GM23248 (cell line): ENCODE results near the gene LKAAEAR1.

Experiments
- EZH2 ChIP-seq: fragments of 200-600 bp; sonication (generic); IDR thresholded peaks from 2 replicates; pipeline ENCODE4 v1.6.1; 2018; ENCODE audit warnings: antibody characterized with exemption, mild to moderate bottlenecking; ENCODE audit not compliant: insufficient read depth, poor library complexity, severe bottlenecking
- EZH2phosphoT487 ChIP-seq: fragments of 200-600 bp; sonication (generic); IDR thresholded peaks from 2 replicates; pipeline ENCODE4 v1.6.1; 2018; ENCODE audit warnings: antibody characterized with exemption, moderate library complexity, mild to moderate bottlenecking, low read depth; ENCODE audit not compliant: insufficient read depth

DNA sequence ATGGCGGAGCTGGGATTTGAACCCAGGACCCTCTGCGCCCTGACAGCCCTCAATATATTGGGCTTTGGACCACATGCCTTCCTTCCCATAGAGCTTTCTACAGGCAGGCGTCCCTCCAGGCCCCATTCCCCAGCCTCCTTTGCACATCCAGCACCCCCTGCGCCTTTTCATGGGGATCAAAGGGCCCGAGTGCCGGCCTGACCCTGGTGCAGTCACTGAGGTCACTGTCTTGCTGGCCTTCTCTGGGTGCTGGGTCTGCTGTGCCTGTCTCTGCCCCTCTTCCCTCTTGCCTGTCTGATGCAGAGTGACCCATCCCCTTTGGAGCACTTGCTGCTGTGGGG lies 2.6 kb downstream of the LKAAEAR1 start:
- no peak for TF ChIP-seq EZH2phosphoT487
- no peak for TF ChIP-seq EZH2
